C4-2B (cell line): Measurements from ENCODE around the gene TMED3.

Source experiments
- H3K27ac ChIP-seq: fragments of 450-650 bp; 2 replicates; pipeline ENCODE4 v1.5.1; 2017
- CTCF ChIP-seq: fragments of 450-650 bp; conservative IDR thresholded peaks from 2 replicates; pipeline ENCODE4 v1.5.1; 2017; ENCODE audit warnings: mild to moderate bottlenecking
- ZFX ChIP-seq: fragments of 450-650 bp; IDR thresholded peaks from 2 replicates; pipeline ENCODE4 v1.6.1; 2017

TMED3 gene

GRCh38 chr15:79290642-79291275 is 20.2 kb upstream of the TMED3 start:
- TF ChIP-seq ZFX: no peak
- no peak for TF ChIP-seq CTCF
- H3K27ac ChIP-seq: no peak overlapping the region

GRCh38 chr15:79292011-79292410 is 18.9 kb upstream of the TMED3 start:
- H3K27ac ChIP-seq: no peak overlapping the region
- no peak for TF ChIP-seq ZFX
- no peak for TF ChIP-seq CTCF

GRCh38 chr15:79294075-79294474 is 16.8 kb upstream of the TMED3 start:
- no peak overlapping the region for H3K27ac ChIP-seq
- no peak for TF ChIP-seq CTCF
- no peak for TF ChIP-seq ZFX

GRCh38 chr15:79296583-79296982 is 14.3 kb upstream of the TMED3 start:
- no peak overlapping the region for H3K27ac ChIP-seq
- TF ChIP-seq ZFX (no peak), CTCF (peak; percentile 67)

- no peak overlapping the region for H3K27ac ChIP-seq
- TF ChIP-seq ZFX (no peak), CTCF (no peak)
These were observed 11.6 kb upstream of the TMED3 start for GRCh38 chr15:79299126-79299840.

- H3K27ac ChIP-seq: no peak overlapping the region
- TF ChIP-seq ZFX: no peak
- TF ChIP-seq CTCF: no peak
These were observed 11.1 kb upstream of the TMED3 start for GRCh38 chr15:79299841-79300235.

- no peak overlapping the region for H3K27ac ChIP-seq
- TF ChIP-seq ZFX (no peak), CTCF (no peak)
These were observed 3.7 kb upstream of the TMED3 start for GRCh38 chr15:79307251-79307650.
